ENCODE data around the gene COL5A2.

DNA sequence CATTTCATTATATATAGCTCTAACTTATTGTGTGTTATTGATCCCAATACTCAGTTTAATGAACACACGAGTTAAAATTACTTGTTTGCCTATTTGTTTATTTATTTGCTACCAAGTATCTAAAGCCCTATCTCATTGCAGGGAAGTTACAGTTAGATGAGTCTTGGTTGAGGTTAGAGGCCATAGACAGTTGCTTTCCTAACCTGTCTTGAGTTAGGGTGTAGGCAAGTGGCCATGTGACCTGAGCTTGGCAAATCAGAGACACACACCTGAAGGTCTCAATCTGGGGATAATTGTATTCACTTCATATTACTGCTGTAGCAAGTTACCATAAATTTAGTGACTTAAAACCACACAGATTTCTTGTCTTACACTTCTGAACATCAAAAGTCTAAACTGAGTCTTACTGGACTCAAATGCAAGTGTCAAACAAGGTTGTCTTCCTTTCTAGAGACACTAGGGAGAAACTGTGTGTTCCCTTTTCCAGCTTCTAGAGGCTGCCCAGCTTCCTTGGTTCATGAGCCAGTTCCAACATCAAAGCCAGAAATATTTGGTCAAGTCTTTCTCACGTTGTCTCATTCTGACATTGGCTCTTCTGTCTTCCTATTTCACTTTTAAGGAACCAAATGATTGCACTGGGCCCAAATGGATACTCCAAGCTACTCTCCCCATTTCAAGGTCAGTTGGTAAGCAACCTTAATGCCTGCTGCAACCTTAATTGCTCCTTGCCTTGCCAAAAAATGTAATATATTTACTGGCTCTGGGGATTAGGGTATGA, 165.7 kb downstream of the COL5A2 start:
- TF ChIP-seq DDX20 (tag; IDR thresholded peaks at IDR 0.05; ENCODE audit: low read depth) (no peak), HDAC2 (IDR thresholded peaks at IDR 0.05) (no peak), SETDB1 (IDR thresholded peaks at IDR 0.05; ENCODE audit: low read length) (no peak)
